ENCODE data around the gene MAFB. TPM values are rescaled to one million over a fixed set of nuclear protein-coding genes. Genes with fewer than 3 reads are reported as not detected.

Gene MAFB
- total and polyA plus RNA-seq, 4 donors = 7.7 to 161 (median 41.3) TPM

DNA sequence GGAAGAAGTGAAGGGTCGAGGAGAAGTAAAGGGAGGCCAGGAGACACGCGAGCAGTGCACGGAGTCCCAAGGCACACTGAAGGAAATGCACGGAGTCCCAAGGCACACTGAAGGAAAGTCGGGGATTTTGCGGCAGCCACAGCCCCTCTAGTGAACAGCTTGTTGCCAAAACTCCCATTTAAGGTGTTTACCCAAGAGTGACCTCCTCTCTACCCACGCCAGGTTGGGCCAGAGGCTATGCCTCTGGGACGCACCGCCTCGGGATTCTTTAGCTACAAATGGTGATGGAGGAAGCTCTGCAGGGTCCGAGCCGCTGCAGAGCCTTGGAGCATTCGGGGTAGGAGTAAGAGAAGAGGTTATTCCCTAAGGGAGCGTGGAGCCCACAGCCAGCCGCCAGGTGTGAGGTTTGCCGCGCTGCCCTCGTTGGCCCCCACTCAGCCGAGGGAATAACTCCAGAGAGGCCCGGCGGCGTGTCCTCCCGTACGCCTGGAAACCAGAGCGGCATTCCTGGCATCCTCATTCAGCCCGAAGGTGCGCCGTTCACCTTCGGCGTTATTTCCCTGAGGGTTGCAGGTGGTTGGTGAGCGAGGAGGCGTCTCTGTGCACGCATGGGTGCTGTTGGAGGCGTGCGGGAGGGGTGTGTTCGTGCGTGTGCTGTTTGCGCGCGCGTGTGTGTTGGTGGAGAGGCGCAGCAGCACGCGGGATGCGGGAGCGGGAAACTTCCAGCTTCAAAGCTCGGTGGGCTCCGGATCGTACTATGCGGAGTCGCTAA lies 3.4 kb upstream of the MAFB start:
- no peak for ATAC-seq (ENCODE audit: insufficient read depth, low FRiP score)
- H3K36me3 ChIP-seq (ENCODE audit: control insufficient read depth in 4 of 4, insufficient read depth in 4 of 4, low read length in 4 of 4) = no peaks in the 10 kb centered on the region
- no peak overlapping the region for H3K27ac ChIP-seq (ENCODE audit: low read depth in 1 of 2, low read length in 1 of 2)
- no peak overlapping the region for H3K4me3 ChIP-seq
- peaks cover 3 to 54% (median 48%) of the 10 kb centered on the region in 3 donors for H3K27me3 ChIP-seq (ENCODE audit: control insufficient read depth in 3 of 3, insufficient read depth in 3 of 3, low read length in 2 of 3)
- TF ChIP-seq, protein P1, sequence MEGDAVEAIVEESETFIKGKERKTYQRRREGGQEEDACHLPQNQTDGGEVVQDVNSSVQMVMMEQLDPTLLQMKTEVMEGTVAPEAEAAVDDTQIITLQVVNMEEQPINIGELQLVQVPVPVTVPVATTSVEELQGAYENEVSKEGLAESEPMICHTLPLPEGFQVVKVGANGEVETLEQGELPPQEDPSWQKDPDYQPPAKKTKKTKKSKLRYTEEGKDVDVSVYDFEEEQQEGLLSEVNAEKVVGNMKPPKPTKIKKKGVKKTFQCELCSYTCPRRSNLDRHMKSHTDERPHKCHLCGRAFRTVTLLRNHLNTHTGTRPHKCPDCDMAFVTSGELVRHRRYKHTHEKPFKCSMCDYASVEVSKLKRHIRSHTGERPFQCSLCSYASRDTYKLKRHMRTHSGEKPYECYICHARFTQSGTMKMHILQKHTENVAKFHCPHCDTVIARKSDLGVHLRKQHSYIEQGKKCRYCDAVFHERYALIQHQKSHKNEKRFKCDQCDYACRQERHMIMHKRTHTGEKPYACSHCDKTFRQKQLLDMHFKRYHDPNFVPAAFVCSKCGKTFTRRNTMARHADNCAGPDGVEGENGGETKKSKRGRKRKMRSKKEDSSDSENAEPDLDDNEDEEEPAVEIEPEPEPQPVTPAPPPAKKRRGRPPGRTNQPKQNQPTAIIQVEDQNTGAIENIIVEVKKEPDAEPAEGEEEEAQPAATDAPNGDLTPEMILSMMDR (IDR thresholded peaks at IDR 0.05; ENCODE audit: control extremely low read depth, extremely low read depth) = no peak
- H3K4me1 ChIP-seq (ENCODE audit: control insufficient read depth in 5 of 5, insufficient read depth in 5 of 5, low read length in 5 of 5) = peaks cover 0 to 22% (median 15%) of the 10 kb centered on the region in 5 donors
- H3K9me3 ChIP-seq (ENCODE audit: control insufficient read depth in 4 of 4, insufficient read depth in 3 of 4, low read length in 3 of 4) = peaks cover 0 to 6% (median 0%) of the 10 kb centered on the region in 4 donors
- WGBS, 2 donors = 13 to 25% methylated on average over 52 of the region's 52 CpGs
- DNase-seq = peak in 1 of 3 donors; percentile 12
- no peak overlapping the region for H3K9ac ChIP-seq (ENCODE audit: insufficient read depth in 1 of 2, low read length in 2 of 2)

DNA sequence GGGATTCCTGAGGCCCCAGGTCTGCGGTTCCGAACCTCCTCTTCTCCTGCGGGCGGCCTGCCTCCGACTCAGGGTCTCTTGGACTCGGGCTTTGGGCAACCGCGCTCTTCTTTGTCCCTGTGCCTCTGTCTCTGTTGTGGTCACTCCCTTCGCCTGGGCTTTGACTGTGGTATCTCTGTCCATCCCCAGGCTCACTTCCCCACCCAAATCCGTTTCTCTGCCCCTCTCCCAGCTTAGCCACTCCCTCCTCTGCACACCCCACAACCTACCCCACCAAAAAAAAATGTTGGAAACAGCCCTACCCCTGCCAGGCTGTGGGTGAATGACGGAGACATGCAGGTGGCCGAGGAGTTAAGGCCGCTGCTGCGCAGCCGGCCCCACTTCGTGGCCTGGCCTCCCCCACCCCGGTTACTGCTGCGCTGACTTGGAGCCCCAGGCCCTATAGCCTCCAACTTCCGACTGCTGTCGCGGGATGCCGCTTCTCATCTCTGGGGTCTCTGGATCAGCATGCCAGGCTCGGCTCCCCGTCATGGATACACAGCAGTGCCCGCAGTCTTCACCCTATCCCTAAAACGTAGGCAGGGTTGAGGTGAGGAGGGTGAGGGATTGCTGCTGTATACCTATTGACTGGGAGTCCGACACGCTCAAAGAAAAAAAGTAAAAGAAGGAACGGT lies 2.7 kb upstream of the MAFB start:
- H3K9ac ChIP-seq (ENCODE audit: insufficient read depth in 1 of 2, low read length in 2 of 2) = no peak overlapping the region
- peaks cover 0 to 6% (median 0%) of the 10 kb centered on the region in 4 donors for H3K9me3 ChIP-seq (ENCODE audit: control insufficient read depth in 4 of 4, insufficient read depth in 3 of 4, low read length in 3 of 4)
- TF ChIP-seq, protein P1 (IDR thresholded peaks at IDR 0.05; ENCODE audit: control extremely low read depth, extremely low read depth) = no peak
- no peak overlapping the region for H3K27ac ChIP-seq (ENCODE audit: low read depth in 1 of 2, low read length in 1 of 2)
- peaks cover 3 to 54% (median 48%) of the 10 kb centered on the region in 3 donors for H3K27me3 ChIP-seq (ENCODE audit: control insufficient read depth in 3 of 3, insufficient read depth in 3 of 3, low read length in 2 of 3)
- H3K36me3 ChIP-seq (ENCODE audit: control insufficient read depth in 4 of 4, insufficient read depth in 4 of 4, low read length in 4 of 4) = no peaks in the 10 kb centered on the region
- no peak overlapping the region for H3K4me3 ChIP-seq
- ATAC-seq (ENCODE audit: insufficient read depth, low FRiP score) (no peak), DNase-seq (peak in 1 of 3 donors; percentile 15)
- 19 to 38% methylated on average over 29 of the region's 29 CpGs for WGBS, 2 donors
- peaks cover 0 to 20% (median 15%) of the 10 kb centered on the region in 5 donors for H3K4me1 ChIP-seq (ENCODE audit: control insufficient read depth in 5 of 5, insufficient read depth in 5 of 5, low read length in 5 of 5)

DNA sequence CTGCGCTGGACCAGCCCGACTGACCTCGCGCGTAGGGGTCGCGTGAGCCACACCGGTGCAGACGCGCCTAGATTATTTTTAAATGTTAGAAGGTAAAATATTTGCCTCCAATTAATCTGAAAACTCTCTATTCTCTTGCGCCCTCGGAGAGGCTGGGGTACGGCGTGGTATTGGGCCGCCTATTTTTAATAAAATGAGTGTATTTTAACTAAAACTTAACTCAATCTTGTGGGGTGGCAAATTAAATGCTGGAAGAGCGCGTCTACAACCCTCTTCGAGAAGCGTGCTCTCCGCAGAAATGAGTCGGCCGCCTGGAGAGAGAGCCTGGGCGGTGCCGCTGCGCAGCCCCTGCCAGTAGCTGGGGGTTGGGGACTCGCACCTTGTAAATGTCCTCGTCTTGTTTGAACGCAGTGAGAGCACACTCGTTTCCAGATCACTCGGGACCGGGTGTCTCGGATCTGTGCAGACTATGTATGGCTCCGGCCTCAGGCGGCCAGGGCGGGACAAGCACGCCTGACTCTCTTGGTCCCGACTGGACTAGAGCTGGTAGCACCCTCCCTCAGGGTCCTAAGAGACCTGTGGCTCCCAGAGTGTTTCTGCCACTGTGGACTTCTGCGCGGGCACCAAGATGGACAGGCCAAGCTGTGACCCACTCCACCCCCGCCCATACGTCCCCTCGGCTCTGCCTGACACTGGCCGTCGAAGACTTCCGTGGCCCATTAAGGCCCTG lies 2.0 kb upstream of the MAFB start:
- peak in 2 of 3 donors; percentile 16 to 40 for DNase-seq

More for the DNA sequence above, 2.0 kb upstream of the MAFB start:
- no peak overlapping the region for H3K9ac ChIP-seq (ENCODE audit: insufficient read depth in 1 of 2, low read length in 2 of 2)
- H3K4me1 ChIP-seq (ENCODE audit: control insufficient read depth in 5 of 5, insufficient read depth in 5 of 5, low read length in 5 of 5) = peaks cover 0 to 23% (median 15%) of the 10 kb centered on the region in 5 donors
- WGBS, 2 donors = 11 to 25% methylated on average over 45 of the region's 45 CpGs
- H3K4me3 ChIP-seq = no peak overlapping the region
- H3K36me3 ChIP-seq (ENCODE audit: control insufficient read depth in 4 of 4, insufficient read depth in 4 of 4, low read length in 4 of 4) = no peaks in the 10 kb centered on the region
- H3K27me3 ChIP-seq (ENCODE audit: control insufficient read depth in 3 of 3, insufficient read depth in 3 of 3, low read length in 2 of 3) = peaks cover 3 to 58% (median 48%) of the 10 kb centered on the region in 3 donors
- ATAC-seq (ENCODE audit: insufficient read depth, low FRiP score) = no peak
- H3K9me3 ChIP-seq (ENCODE audit: control insufficient read depth in 4 of 4, insufficient read depth in 3 of 4, low read length in 3 of 4) = peaks cover 0 to 6% (median 0%) of the 10 kb centered on the region in 4 donors
- TF ChIP-seq, protein P1 (IDR thresholded peaks at IDR 0.05; ENCODE audit: control extremely low read depth, extremely low read depth) = no peak
- no peak overlapping the region for H3K27ac ChIP-seq (ENCODE audit: low read depth in 1 of 2, low read length in 1 of 2)
